ENCODE results near the gene RPL10. TPM values are rescaled to one million over a fixed set of nuclear protein-coding genes. Genes with fewer than 3 reads are reported as not detected.

Gene RPL10
- total and polyA plus RNA-seq, 2 of the 8 experiments (the other 6 are each of a cell fraction or from before 2014, with no cell fraction given), result 2,633 to 4,293 TPM

- no peak for TF ChIP-seq ATF3 (IDR thresholded peaks at IDR 0.05; ENCODE audit: insufficient read depth, low read depth, low read length)
- no peak for TF ChIP-seq HDAC6 (IDR thresholded peaks at IDR 0.05; ENCODE audit: low read depth, low read length)
- no peak for TF ChIP-seq FOSL1 (IDR thresholded peaks at IDR 0.05; ENCODE audit: insufficient read depth, low read depth, low read length)
- TF ChIP-seq RBBP5 (IDR thresholded peaks at IDR 0.05; ENCODE audit: borderline replicate concordance, low read depth, low read length), result no peak
Observed at GRCh38 chrX:154408659-154409221, 10.6 kb downstream of the RPL10 start (continued).
